ENCODE measurements around the gene CCNYL1.

The CCNYL1 gene

DNA sequence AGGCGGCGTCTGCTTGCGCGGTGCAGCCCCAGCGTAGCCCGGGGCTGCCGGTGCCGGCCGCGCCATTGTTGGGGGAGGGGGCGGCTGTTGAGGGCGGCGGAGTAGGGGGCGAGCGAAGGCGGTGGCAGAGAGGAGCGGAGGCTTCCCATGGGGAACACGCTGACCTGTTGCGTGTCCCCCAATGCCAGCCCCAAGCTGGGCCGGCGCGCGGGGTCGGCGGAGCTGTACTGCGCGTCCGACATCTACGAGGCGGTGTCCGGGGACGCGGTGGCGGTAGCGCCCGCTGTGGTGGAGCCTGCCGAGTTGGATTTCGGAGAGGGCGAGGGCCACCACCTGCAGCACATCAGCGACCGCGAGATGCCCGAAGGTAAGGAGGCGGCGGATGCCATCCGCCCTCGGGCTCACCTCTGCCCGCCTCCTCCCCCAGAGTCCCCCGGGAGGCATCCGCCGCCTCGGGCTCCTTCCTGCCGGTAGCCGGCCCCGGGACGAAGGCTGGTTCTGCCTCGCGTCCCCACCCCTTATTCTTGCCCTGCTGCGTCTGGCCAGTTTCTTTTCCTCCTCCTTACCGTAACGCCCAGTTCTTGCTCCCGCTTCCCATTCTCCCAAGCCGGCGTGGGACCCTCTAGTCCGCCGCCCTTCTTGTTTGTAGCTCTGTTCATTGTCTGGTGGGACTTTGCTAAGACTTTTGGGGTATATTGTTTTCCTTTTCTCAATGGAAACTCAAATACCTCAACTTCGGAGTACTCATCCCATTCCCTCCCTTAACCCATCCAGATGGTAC lies 500 bp downstream of the CCNYL1 start:
- TF ChIP-seq, protein P1, sequence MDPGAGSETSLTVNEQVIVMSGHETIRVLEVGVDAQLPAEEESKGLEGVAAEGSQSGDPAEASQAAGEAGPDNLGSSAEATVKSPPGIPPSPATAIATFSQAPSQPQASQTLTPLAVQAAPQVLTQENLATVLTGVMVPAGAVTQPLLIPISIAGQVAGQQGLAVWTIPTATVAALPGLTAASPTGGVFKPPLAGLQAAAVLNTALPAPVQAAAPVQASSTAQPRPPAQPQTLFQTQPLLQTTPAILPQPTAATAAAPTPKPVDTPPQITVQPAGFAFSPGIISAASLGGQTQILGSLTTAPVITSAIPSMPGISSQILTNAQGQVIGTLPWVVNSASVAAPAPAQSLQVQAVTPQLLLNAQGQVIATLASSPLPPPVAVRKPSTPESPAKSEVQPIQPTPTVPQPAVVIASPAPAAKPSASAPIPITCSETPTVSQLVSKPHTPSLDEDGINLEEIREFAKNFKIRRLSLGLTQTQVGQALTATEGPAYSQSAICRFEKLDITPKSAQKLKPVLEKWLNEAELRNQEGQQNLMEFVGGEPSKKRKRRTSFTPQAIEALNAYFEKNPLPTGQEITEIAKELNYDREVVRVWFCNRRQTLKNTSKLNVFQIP (CRISPR knock-in tag; IDR thresholded peaks at IDR 0.05; ENCODE audit: borderline replicate concordance, low read depth): no peak
- TF ChIP-seq, protein P2, sequence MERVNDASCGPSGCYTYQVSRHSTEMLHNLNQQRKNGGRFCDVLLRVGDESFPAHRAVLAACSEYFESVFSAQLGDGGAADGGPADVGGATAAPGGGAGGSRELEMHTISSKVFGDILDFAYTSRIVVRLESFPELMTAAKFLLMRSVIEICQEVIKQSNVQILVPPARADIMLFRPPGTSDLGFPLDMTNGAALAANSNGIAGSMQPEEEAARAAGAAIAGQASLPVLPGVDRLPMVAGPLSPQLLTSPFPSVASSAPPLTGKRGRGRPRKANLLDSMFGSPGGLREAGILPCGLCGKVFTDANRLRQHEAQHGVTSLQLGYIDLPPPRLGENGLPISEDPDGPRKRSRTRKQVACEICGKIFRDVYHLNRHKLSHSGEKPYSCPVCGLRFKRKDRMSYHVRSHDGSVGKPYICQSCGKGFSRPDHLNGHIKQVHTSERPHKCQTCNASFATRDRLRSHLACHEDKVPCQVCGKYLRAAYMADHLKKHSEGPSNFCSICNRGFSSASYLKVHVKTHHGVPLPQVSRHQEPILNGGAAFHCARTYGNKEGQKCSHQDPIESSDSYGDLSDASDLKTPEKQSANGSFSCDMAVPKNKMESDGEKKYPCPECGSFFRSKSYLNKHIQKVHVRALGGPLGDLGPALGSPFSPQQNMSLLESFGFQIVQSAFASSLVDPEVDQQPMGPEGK (CRISPR knock-in tag; IDR thresholded peaks at IDR 0.05; ENCODE audit: borderline replicate concordance): no peak
- TF ChIP-seq TOX (CRISPR knock-in tag; IDR thresholded peaks at IDR 0.05; ENCODE audit: borderline replicate concordance) (no peak), ZFP30 (CRISPR knock-in tag; IDR thresholded peaks at IDR 0.05) (no peak), PPARA (CRISPR knock-in tag; IDR thresholded peaks at IDR 0.05; ENCODE audit: borderline replicate concordance) (no peak), ZNF8 (CRISPR knock-in tag; IDR thresholded peaks at IDR 0.05) (no peak), ESRRG (CRISPR knock-in tag; IDR thresholded peaks at IDR 0.05) (no peak), TCF4 (CRISPR knock-in tag; IDR thresholded peaks at IDR 0.05; ENCODE audit: borderline replicate concordance) (no peak), ISL1 (CRISPR knock-in tag; IDR thresholded peaks at IDR 0.05) (no peak), GLIS3 (CRISPR knock-in tag; IDR thresholded peaks at IDR 0.05) (no peak), BACH2 (CRISPR knock-in tag; IDR thresholded peaks at IDR 0.05; ENCODE audit: borderline replicate concordance) (no peak), RARB (CRISPR knock-in tag; IDR thresholded peaks at IDR 0.05) (no peak), ZNF70 (CRISPR knock-in tag; IDR thresholded peaks at IDR 0.05) (no peak), ZC3H10 (CRISPR knock-in tag; IDR thresholded peaks at IDR 0.05) (no peak)
- TF ChIP-seq, protein P3, sequence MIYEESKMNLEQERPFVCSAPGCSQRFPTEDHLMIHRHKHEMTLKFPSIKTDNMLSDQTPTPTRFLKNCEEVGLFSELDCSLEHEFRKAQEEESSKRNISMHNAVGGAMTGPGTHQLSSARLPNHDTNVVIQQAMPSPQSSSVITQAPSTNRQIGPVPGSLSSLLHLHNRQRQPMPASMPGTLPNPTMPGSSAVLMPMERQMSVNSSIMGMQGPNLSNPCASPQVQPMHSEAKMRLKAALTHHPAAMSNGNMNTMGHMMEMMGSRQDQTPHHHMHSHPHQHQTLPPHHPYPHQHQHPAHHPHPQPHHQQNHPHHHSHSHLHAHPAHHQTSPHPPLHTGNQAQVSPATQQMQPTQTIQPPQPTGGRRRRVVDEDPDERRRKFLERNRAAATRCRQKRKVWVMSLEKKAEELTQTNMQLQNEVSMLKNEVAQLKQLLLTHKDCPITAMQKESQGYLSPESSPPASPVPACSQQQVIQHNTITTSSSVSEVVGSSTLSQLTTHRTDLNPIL (CRISPR knock-in tag; IDR thresholded peaks at IDR 0.05; ENCODE audit: low read depth): no peak
- TF ChIP-seq, protein P4, sequence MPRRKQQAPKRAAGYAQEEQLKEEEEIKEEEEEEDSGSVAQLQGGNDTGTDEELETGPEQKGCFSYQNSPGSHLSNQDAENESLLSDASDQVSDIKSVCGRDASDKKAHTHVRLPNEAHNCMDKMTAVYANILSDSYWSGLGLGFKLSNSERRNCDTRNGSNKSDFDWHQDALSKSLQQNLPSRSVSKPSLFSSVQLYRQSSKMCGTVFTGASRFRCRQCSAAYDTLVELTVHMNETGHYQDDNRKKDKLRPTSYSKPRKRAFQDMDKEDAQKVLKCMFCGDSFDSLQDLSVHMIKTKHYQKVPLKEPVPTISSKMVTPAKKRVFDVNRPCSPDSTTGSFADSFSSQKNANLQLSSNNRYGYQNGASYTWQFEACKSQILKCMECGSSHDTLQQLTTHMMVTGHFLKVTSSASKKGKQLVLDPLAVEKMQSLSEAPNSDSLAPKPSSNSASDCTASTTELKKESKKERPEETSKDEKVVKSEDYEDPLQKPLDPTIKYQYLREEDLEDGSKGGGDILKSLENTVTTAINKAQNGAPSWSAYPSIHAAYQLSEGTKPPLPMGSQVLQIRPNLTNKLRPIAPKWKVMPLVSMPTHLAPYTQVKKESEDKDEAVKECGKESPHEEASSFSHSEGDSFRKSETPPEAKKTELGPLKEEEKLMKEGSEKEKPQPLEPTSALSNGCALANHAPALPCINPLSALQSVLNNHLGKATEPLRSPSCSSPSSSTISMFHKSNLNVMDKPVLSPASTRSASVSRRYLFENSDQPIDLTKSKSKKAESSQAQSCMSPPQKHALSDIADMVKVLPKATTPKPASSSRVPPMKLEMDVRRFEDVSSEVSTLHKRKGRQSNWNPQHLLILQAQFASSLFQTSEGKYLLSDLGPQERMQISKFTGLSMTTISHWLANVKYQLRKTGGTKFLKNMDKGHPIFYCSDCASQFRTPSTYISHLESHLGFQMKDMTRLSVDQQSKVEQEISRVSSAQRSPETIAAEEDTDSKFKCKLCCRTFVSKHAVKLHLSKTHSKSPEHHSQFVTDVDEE (CRISPR knock-in tag; IDR thresholded peaks at IDR 0.05): no peak
- peak; percentile 37 for ATAC-seq

DNA sequence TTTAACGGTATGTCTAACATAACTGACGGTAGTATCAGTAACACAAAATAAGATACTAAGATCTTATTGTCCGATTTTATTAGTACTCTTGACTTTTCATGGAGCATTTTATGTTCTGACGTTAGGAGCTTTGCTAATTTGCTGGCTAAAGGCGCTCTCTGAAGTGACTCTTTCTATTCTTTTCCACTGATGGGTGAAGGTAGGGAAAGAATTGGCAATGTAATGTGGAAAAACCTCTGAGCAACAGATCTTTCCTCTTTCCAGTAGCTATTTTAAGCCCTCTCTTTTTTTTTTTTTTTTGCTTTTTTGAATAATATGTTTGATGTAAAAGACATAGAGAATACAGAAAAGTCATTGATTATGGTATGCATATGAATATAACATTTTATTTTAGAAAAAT lies 4.6 kb downstream of the CCNYL1 start:
- ATAC-seq: no peak
- TF ChIP-seq ZFP3 (CRISPR knock-in tag; IDR thresholded peaks at IDR 0.05) (no peak), TCF4 (CRISPR knock-in tag; IDR thresholded peaks at IDR 0.05; ENCODE audit: borderline replicate concordance) (no peak), ZNF8 (CRISPR knock-in tag; IDR thresholded peaks at IDR 0.05) (no peak), ZC3H10 (CRISPR knock-in tag; IDR thresholded peaks at IDR 0.05) (no peak), BACH2 (CRISPR knock-in tag; IDR thresholded peaks at IDR 0.05; ENCODE audit: borderline replicate concordance) (no peak), ARNTL (CRISPR knock-in tag; IDR thresholded peaks at IDR 0.05; ENCODE audit: borderline replicate concordance, low read depth) (no peak), PPARA (CRISPR knock-in tag; IDR thresholded peaks at IDR 0.05; ENCODE audit: borderline replicate concordance) (no peak), ZNF70 (CRISPR knock-in tag; IDR thresholded peaks at IDR 0.05) (no peak), TOX (CRISPR knock-in tag; IDR thresholded peaks at IDR 0.05; ENCODE audit: borderline replicate concordance) (no peak), ESRRG (CRISPR knock-in tag; IDR thresholded peaks at IDR 0.05) (no peak)
- TF ChIP-seq, protein P4 (CRISPR knock-in tag; IDR thresholded peaks at IDR 0.05): no peak
- TF ChIP-seq, protein P3 (CRISPR knock-in tag; IDR thresholded peaks at IDR 0.05; ENCODE audit: low read depth): no peak
- TF ChIP-seq, protein P2 (CRISPR knock-in tag; IDR thresholded peaks at IDR 0.05; ENCODE audit: borderline replicate concordance): no peak
- TF ChIP-seq, protein P1 (CRISPR knock-in tag; IDR thresholded peaks at IDR 0.05; ENCODE audit: borderline replicate concordance, low read depth): no peak
- TF ChIP-seq, protein P5, sequence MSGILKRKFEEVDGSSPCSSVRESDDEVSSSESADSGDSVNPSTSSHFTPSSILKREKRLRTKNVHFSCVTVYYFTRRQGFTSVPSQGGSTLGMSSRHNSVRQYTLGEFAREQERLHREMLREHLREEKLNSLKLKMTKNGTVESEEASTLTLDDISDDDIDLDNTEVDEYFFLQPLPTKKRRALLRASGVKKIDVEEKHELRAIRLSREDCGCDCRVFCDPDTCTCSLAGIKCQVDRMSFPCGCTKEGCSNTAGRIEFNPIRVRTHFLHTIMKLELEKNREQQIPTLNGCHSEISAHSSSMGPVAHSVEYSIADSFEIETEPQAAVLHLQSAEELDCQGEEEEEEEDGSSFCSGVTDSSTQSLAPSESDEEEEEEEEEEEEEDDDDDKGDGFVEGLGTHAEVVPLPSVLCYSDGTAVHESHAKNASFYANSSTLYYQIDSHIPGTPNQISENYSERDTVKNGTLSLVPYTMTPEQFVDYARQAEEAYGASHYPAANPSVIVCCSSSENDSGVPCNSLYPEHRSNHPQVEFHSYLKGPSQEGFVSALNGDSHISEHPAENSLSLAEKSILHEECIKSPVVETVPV (CRISPR knock-in tag; IDR thresholded peaks at IDR 0.05): no peak
